SH-SY5Y (cell line): ENCODE measurements around the gene VWA3A.

Experiments
- GATA2 ChIP-seq: IDR thresholded peaks from 2 replicates; pipeline ENCODE4 v1.6.1; 2011; ENCODE audit warnings: mild to moderate bottlenecking, low read depth, low read length
- GATA3 ChIP-seq: IDR thresholded peaks from 2 replicates; pipeline ENCODE4 v1.6.1; 2011; ENCODE audit warnings: low read depth, mild to moderate bottlenecking, low read length, moderate library complexity

The VWA3A gene

GRCh38 chr16:22120440-22120839 lies 28.1 kb downstream of the VWA3A start:
- TF ChIP-seq GATA2, result no peak
- TF ChIP-seq GATA3, result no peak

GRCh38 chr16:22122239-22122638 lies 29.9 kb downstream of the VWA3A start:
- TF ChIP-seq GATA3 (no peak), GATA2 (no peak)

- TF ChIP-seq GATA3 (no peak), GATA2 (no peak)
These were observed 30.8 kb downstream of the VWA3A start for GRCh38 chr16:22123146-22123545.

- TF ChIP-seq GATA3, result no peak
- no peak for TF ChIP-seq GATA2
These were observed 31.6 kb downstream of the VWA3A start for GRCh38 chr16:22123759-22124490.

- TF ChIP-seq GATA2, result no peak
- no peak for TF ChIP-seq GATA3
These were observed 32.4 kb downstream of the VWA3A start for GRCh38 chr16:22124583-22125284.

GRCh38 chr16:22126037-22126558 lies 33.8 kb downstream of the VWA3A start:
- TF ChIP-seq GATA3, result no peak
- TF ChIP-seq GATA2, result no peak

GRCh38 chr16:22130528-22130927 lies 38.2 kb downstream of the VWA3A start:
- TF ChIP-seq GATA3 (no peak), GATA2 (no peak)

GRCh38 chr16:22132801-22133200 lies 40.5 kb downstream of the VWA3A start:
- no peak for TF ChIP-seq GATA2
- TF ChIP-seq GATA3, result no peak

GRCh38 chr16:22138482-22138881 lies 46.1 kb downstream of the VWA3A start:
- no peak for TF ChIP-seq GATA2
- no peak for TF ChIP-seq GATA3

- TF ChIP-seq GATA3, result no peak
- no peak for TF ChIP-seq GATA2
These were observed 46.7 kb downstream of the VWA3A start for GRCh38 chr16:22139008-22139407.

- TF ChIP-seq GATA2 (no peak), GATA3 (no peak)
These were observed 47.4 kb downstream of the VWA3A start for GRCh38 chr16:22139732-22140131.

- no peak for TF ChIP-seq GATA3
- TF ChIP-seq GATA2, result no peak
These were observed 49.4 kb downstream of the VWA3A start for GRCh38 chr16:22141767-22142166.

GRCh38 chr16:22144520-22144919 lies 52.2 kb downstream of the VWA3A start:
- TF ChIP-seq GATA3, result no peak
- no peak for TF ChIP-seq GATA2

- TF ChIP-seq GATA2 (no peak), GATA3 (no peak)
These were observed 55.5 kb downstream of the VWA3A start for GRCh38 chr16:22147853-22148252.

GRCh38 chr16:22151246-22151998 lies 59.1 kb downstream of the VWA3A start:
- TF ChIP-seq GATA2 (no peak), GATA3 (no peak)
